Stimulated activated CD4-positive, alpha-beta T cell treated with anti-CD3 and anti-CD28 coated beads, Interleukin-1b, Interleukin-23, amount 100 ng/mL, for 24 hours (primary cell): ENCODE measurements around the gene CORO7.

Source experiments
- DNase-seq, 4 experiments: peaks; one replicate each; pipeline ENCODE4 v3.0.0-alpha.2; 2020; ENCODE audit warnings: low read depth in 4 of 4, low spot score in 1 of 4

Gene CORO7

DNA sequence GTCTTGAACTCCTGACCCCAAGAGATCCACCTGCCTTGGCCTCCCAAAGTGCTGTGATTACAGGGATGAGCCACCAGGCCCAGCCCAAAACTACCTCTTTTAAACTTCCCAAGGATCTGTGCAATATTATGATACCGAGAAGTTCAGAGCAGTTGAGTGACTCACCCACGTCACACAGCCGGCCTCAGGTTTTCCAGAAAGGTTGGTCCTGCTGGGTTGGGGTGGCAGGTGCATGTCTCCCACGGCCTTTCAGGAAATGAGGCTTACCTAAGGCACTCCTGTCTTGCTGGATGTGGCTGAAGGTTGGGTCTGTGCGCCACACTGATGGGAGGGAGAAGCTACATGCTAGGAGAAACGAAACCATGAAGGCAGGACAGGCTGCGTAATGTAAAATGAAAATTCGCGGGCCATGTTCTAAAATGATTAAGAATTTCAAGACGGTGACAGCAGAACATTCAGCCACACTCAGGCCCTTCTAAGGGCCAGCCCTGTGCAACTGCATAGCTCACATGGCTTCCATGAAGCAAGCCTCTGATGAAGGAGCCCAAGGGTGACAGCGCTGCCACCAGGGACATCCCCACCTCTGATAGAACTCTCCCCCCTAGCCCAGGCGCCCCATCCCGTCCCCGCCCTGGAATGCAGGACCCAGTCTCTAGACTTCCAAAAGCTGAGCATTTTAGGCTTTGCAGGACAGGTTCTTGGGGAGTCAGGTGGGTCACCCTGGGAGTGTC, 107.1 kb downstream of the CORO7 start:
- no peak for DNase-seq

DNA sequence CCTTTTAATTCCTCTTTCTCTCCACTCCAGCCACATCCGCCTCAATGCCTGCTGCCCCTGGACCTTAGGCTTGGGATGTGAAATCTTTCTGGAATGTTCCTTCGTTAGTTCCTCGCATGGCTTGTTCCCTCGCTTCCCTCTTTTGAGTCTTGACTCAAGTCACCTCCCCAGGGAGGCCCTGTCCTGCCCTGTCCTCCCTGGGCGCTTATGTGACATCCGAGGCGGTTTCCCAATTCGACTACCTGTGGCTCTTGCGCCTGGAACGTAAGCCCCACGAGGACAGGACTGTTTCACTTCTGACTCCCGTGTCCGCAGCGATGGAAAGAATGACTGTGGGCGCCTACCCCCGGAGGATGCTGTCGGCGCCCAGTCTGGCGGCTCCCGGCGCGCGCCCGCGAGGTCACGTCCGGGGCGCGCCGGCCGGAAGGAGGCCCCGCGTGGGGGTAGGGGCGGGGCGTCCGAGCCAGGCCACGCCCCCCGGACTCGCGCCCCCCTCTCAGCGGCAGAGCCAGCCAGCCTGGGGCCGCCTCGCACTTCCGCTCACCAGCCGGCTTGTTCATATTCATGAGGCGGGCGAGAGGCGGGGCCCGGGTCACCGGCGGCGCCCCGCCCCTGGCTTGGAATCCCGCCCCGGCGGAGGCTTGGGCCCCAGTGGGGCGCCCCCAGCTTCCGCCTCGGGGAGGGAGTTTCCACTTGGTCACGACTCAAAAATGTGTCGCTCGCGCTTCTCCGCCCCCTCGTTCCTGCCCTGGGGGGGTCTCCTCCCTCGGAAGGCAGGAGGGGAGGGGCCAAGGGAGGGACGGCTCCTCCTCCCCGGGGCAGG, 109.0 kb downstream of the CORO7 start:
- DNase-seq, result peak; percentile 79 to 94 (median 89)

DNA sequence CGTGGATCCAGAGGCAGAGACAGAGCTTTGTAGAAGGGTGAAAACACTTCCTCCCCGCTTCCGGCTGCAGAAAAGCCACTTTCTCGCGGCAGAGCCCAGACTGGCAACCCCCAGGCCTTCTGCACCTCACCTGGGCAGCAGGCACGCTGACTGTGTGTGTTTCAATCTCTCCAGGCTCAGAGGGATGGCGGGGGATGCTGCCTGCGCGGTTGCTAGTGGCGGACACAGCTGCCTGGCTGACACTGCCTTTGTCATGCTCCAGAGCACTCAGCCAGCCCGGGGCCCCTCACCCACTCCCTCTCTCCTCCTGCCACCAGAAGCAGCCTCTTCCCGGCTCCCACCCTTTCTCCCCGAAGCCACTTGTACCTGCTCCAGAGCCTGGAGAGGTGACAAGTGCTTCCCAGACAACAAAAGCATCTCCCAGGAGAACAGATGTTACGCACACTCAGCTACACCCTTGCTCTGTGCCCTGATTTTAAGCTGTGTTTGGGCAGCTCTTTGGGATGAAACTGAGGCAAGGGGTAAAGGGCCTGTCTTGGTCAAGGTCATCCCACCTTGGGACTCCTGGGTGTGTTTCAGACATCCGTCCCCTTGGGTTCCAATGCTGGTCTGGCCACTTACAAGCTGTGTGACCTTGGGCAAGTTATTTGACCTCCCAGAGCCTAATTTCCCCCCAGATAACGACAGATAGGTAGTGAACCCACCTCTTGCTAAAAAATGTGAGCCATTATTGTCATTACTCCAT, 109.8 kb downstream of the CORO7 start:
- no peak for DNase-seq
